ENCODE measurements around the gene BPIFB3. TPM values are rescaled to one million over a fixed set of nuclear protein-coding genes. Genes with fewer than 3 reads are reported as not detected.

BPIFB3 gene
- total RNA-seq, 1 experiment from 2014 or later = not detected

- DNase-seq (ENCODE audit: low spot score) (no peak), ATAC-seq (no peak)
- POLR2A ChIA-PET = no interaction called here
- Mint-ChIP-seq H3K36me3 (no peaks in the 10 kb centered on the region), H3K27ac (no peak within 1 kb of the TSS), H3K27me3 (ENCODE audit: low read depth) (peaks cover 4% of the 10 kb centered on the region), H3K9me3 (peaks cover 6% of the 10 kb centered on the region; the same call in 1 of the 2 replicates), H3K4me3 (no peak within 1 kb of the TSS), H3K4me1 (no peaks in the 10 kb centered on the region)
- CTCF ChIA-PET = interaction anchor here (1.1 to 1.5 kb wide), 2 partner anchors 25 to 27 kb away, joined by 3 to 4 read pairs; partner anchors contain the start of gene BPIFB2
- TF ChIP-seq CBFB (CRISPR knock-in tag; IDR thresholded peaks at IDR 0.05; ENCODE audit: low read depth) = no peak
Measured at GRCh38 chr20:33031531-33031930, 22.2 kb upstream of the BPIFB3 start, which contains the start of gene BPIFB6. Gene BPIFB6 (plus strand): TSS chr20:33031648. CDS start chr20:33031648, 0 bp downstream.

- ChIA-PET CTCF (interaction anchor here (1.5 kb wide), 1 partner anchor 26 kb away, joined by 3 read pairs; the partner anchor contains the start of gene BPIFB2), POLR2A (no interaction called here)
- Mint-ChIP-seq H3K4me1 (no peaks in the 10 kb centered on the region), H3K9me3 (peaks cover 6% of the 10 kb centered on the region; the same call in 1 of the 2 replicates), H3K27ac (no peak overlapping the region), H3K27me3 (ENCODE audit: low read depth) (peaks cover 5% of the 10 kb centered on the region), H3K36me3 (no peaks in the 10 kb centered on the region), H3K4me3 (no peak overlapping the region)
- TF ChIP-seq SMAD4 (CRISPR knock-in tag; IDR thresholded peaks at IDR 0.05) (no peak), OVOL2 (CRISPR knock-in tag; IDR thresholded peaks at IDR 0.05; ENCODE audit: borderline replicate concordance) (no peak), ZNF512 (CRISPR knock-in tag; IDR thresholded peaks at IDR 0.05; ENCODE audit: borderline replicate concordance) (no peak), CBFB (CRISPR knock-in tag; IDR thresholded peaks at IDR 0.05; ENCODE audit: low read depth) (no peak), USF1 (CRISPR knock-in tag; IDR thresholded peaks at IDR 0.05) (no peak), FOXK1 (CRISPR knock-in tag; IDR thresholded peaks at IDR 0.05) (no peak), ZNF671 (CRISPR knock-in tag; IDR thresholded peaks at IDR 0.05) (no peak), NR1H2 (CRISPR knock-in tag; IDR thresholded peaks at IDR 0.05) (no peak)
- ATAC-seq = no peak
- no peak for DNase-seq (ENCODE audit: low spot score)
Measured at GRCh38 chr20:33032555-33032954, 21.1 kb upstream of the BPIFB3 start.

GRCh38 chr20:33033381-33033780 lies 20.3 kb upstream of the BPIFB3 start:
- H3K27ac Mint-ChIP-seq = no peak overlapping the region
- DNase-seq (ENCODE audit: low spot score) = no peak
- ChIA-PET CTCF (no interaction called here), POLR2A (no interaction called here)
- no peaks in the 10 kb centered on the region for H3K4me1 Mint-ChIP-seq
- H3K27me3 Mint-ChIP-seq (ENCODE audit: low read depth) = peaks cover 13% of the 10 kb centered on the region
- H3K36me3 Mint-ChIP-seq = no peaks in the 10 kb centered on the region
- TF ChIP-seq TEAD4 (CRISPR knock-in tag; IDR thresholded peaks at IDR 0.05) (no peak), SMAD4 (CRISPR knock-in tag; IDR thresholded peaks at IDR 0.05) (no peak), CTCF (IDR thresholded peaks at IDR 0.05) (no peak), GABPB1 (CRISPR knock-in tag; IDR thresholded peaks at IDR 0.05) (no peak), CDX4 (CRISPR knock-in tag; IDR thresholded peaks at IDR 0.05; ENCODE audit: borderline replicate concordance) (no peak), HMGA2 (CRISPR knock-in tag; IDR thresholded peaks at IDR 0.05) (no peak), ZNF671 (CRISPR knock-in tag; IDR thresholded peaks at IDR 0.05) (no peak), KAT7 (CRISPR knock-in tag; IDR thresholded peaks at IDR 0.05; ENCODE audit: borderline replicate concordance) (no peak), ELF4 (CRISPR knock-in tag; IDR thresholded peaks at IDR 0.05; ENCODE audit: low read depth) (no peak), NR2C2 (CRISPR knock-in tag; IDR thresholded peaks at IDR 0.05) (no peak), ZNF317 (CRISPR knock-in tag; IDR thresholded peaks at IDR 0.05; ENCODE audit: borderline replicate concordance, low read depth) (no peak), NFYB (CRISPR knock-in tag; conservative IDR thresholded peaks at IDR 0.05; ENCODE audit: low read depth) (no peak), MAX (CRISPR knock-in tag; IDR thresholded peaks at IDR 0.05) (no peak), IRF1 (CRISPR knock-in tag; IDR thresholded peaks at IDR 0.05) (no peak), ZNF512 (CRISPR knock-in tag; IDR thresholded peaks at IDR 0.05; ENCODE audit: borderline replicate concordance) (no peak), USF2 (CRISPR knock-in tag; IDR thresholded peaks at IDR 0.05) (no peak)
- ATAC-seq = no peak
- H3K4me3 Mint-ChIP-seq = no peak overlapping the region
- peaks cover 6% of the 10 kb centered on the region; the same call in 1 of the 2 replicates for H3K9me3 Mint-ChIP-seq

All from WTC11 (cell line).